PC-9 (cell line): ENCODE data around the gene SLC45A2. TPM values are rescaled to one million over a fixed set of nuclear protein-coding genes. Genes with fewer than 3 reads are reported as not detected.

Source experiments
- BruUV-seq: library from RNA; stranded (reverse); fragments of 400-500 nt; replicated peaks from 2 replicates; lab custom pipeline; 2021; lab: Mats Ljungman, UMichigan
- CTCF ChIA-PET: fragments of 300-600 bp; sonication (Branson Sonifier 250); formaldehyde crosslinking; loops from one replicate; lab custom pipeline; 2022; ENCODE audit warnings: antibody characterized with exemption; lab: Charles Lee
- POLR2A ChIA-PET: fragments of 300-600 bp; sonication (Branson Sonifier 250); formaldehyde crosslinking; loops from one replicate; lab custom pipeline; 2022; ENCODE audit warnings: antibody characterized with exemption; ENCODE audit not compliant: unreplicated experiment; lab: Charles Lee
- DNase-seq, 2 experiments: peaks; one replicate each; pipeline versions ENCODE4 v3.0.0 to v3.0.0-alpha.2; 2015 to 2022; ENCODE audit warnings: mixed read lengths in 1 of 2
- H2AFZ ChIP-seq: fragments of 200-600 bp; sonication (generic); 2 replicates; pipeline ENCODE4 v1.8.1; 2017; ENCODE audit warnings: antibody characterized with exemption
- H3F3A ChIP-seq: fragments of 200-600 bp; sonication (generic); 2 replicates; pipeline ENCODE4 v1.8.1; 2017; ENCODE audit warnings: antibody characterized with exemption, mild to moderate bottlenecking, low read depth; ENCODE audit not compliant: insufficient read depth
- H3K27ac ChIP-seq: fragments of 200-600 bp; sonication (generic); 2 replicates; pipeline ENCODE4 v1.6.1; 2016; ENCODE audit warnings: mixed run types
- H3K27me3 ChIP-seq: fragments of 200-600 bp; sonication (generic); 2 replicates; pipeline ENCODE4 v1.6.1; 2016; ENCODE audit warnings: low read depth, mixed run types; ENCODE audit not compliant: insufficient read depth
- H3K36me3 ChIP-seq: fragments of 200-600 bp; sonication (generic); 2 replicates; pipeline ENCODE4 v1.6.1; 2016; ENCODE audit warnings: low read depth, mixed run types
- H3K4me1 ChIP-seq: fragments of 200-600 bp; sonication (generic); replicated peaks from 2 replicates; pipeline ENCODE4 v1.6.1; 2016; ENCODE audit warnings: mixed run types; ENCODE audit not compliant: insufficient read depth
- H3K4me2 ChIP-seq: fragments of 200-600 bp; sonication (generic); 2 replicates; pipeline ENCODE4 v1.6.1; 2017; ENCODE audit warnings: mixed run types
- H3K4me3 ChIP-seq: fragments of 200-600 bp; sonication (generic); 2 replicates; pipeline ENCODE4 v1.6.1; 2016; ENCODE audit warnings: mixed run types
- H3K79me2 ChIP-seq: fragments of 200-600 bp; sonication (generic); 2 replicates; pipeline ENCODE4 v1.6.1; 2017; ENCODE audit warnings: low read depth, mixed run types
- H3K9me2 ChIP-seq: fragments of 200-600 bp; sonication (generic); 2 replicates; pipeline ENCODE4 v1.8.1; 2017; ENCODE audit warnings: mild to moderate bottlenecking; ENCODE audit not compliant: insufficient read depth
- H3K9me3 ChIP-seq: fragments of 200-600 bp; sonication (generic); 2 replicates; pipeline ENCODE4 v1.8.1; 2016; ENCODE audit warnings: low read depth; ENCODE audit not compliant: insufficient read depth
- H4K20me1 ChIP-seq: fragments of 200-600 bp; sonication (generic); 2 replicates; pipeline ENCODE4 v1.8.1; 2017; ENCODE audit not compliant: insufficient read depth
- CTCF ChIP-seq: fragments of 200-600 bp; sonication (generic); conservative IDR thresholded peaks from 2 replicates; pipeline ENCODE4 v1.6.1; 2017; ENCODE audit warnings: mixed run types, antibody characterized with exemption, mild to moderate bottlenecking, moderate library complexity
- EZH2 ChIP-seq: fragments of 200-600 bp; sonication (generic); IDR thresholded peaks from 2 replicates; pipeline ENCODE4 v1.8.0; 2017; ENCODE audit warnings: antibody characterized with exemption, low read depth
- intact Hi-C: fragments of 100-400 bp; cut with micrococcal nuclease; formaldehyde crosslinking; loops from one replicate; pipeline ENCODE4 v1.10.0; 2022; ENCODE audit not compliant: unreplicated experiment
- total RNA-seq: library from RNA; stranded (reverse); gene quantifications from 2 replicates; pipeline ENCODE4 v1.2.3, GENCODE V29; 2021

SLC45A2 gene
- total RNA-seq, 1 experiment from 2014 or later, result 0.33 TPM

DNA sequence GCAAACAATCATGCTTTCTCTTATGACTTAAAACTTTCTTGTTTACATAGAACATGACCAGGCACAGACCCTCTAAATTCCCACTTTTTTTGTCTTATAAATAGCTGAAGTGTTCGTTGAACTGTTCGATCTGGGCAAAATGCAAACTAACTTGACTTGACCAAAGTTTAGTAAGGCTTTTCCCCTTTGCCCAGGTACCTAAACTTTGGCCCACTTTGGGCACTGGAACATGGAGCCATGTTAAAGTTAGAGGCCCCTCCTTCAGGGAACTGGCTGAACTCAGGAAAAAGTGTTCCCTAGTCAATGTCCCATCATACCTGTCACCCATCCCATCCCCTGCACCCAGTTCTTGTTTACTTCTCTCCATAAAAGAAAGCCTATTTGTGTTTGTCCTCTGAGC, 32.8 kb upstream of the SLC45A2 start:
- Histone ChIP-seq H3K4me2 (no peak overlapping the region), H3F3A (no peaks in the 10 kb centered on the region), H3K4me1 (no peaks in the 10 kb centered on the region), H3K27ac (no peak overlapping the region), H3K27me3 (no peaks in the 10 kb centered on the region), H3K4me3 (no peak overlapping the region), H3K79me2 (no peaks in the 10 kb centered on the region), H3K9me2 (no peaks in the 10 kb centered on the region), H3K9me3 (no peaks in the 10 kb centered on the region), H2AFZ (no peak overlapping the region), H4K20me1 (no peaks in the 10 kb centered on the region), H3K36me3 (no peaks in the 10 kb centered on the region)
- no TSS peak for BruUV-seq
- DNase-seq, result no peak
- ChIA-PET CTCF (no interaction called here), POLR2A (no interaction called here)
- TF ChIP-seq CTCF (no peak), EZH2 (no peak)
- intact Hi-C loops, result no loop called here

DNA sequence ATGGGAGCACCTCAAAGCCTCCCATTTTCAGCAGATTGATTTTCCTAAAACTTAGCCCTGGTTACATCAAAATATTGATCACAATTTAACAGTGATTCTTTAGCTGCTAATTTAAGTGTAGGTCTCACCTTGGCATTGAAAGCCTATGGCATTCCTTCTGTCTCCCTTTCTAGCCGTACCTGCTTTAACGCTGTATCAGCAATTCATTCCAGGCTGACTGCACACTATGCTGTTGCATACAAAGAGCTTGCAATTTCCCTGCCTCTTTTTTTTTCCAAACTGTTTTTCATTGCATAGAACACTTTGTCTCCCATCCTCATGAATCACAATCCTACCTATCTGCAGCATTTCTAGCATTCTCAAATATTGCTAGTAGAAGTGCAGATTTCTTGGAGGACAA, 32.3 kb upstream of the SLC45A2 start:
- H3K36me3 ChIP-seq, result no peaks in the 10 kb centered on the region
- H3F3A ChIP-seq, result no peaks in the 10 kb centered on the region
- no peaks in the 10 kb centered on the region for H4K20me1 ChIP-seq
- no peak overlapping the region for H3K4me2 ChIP-seq
- ChIA-PET POLR2A (no interaction called here), CTCF (no interaction called here)
- intact Hi-C loops, result no loop called here
- no peaks in the 10 kb centered on the region for H3K9me2 ChIP-seq
- no peaks in the 10 kb centered on the region for H3K27me3 ChIP-seq
- no peak for TF ChIP-seq EZH2
- TF ChIP-seq CTCF, result no peak
- H2AFZ ChIP-seq, result no peak overlapping the region
- H3K4me3 ChIP-seq, result no peak overlapping the region
- no peak for DNase-seq
- H3K79me2 ChIP-seq, result no peaks in the 10 kb centered on the region
- H3K9me3 ChIP-seq, result no peaks in the 10 kb centered on the region
- no peak overlapping the region for H3K27ac ChIP-seq
- no TSS peak for BruUV-seq
- no peaks in the 10 kb centered on the region for H3K4me1 ChIP-seq

DNA sequence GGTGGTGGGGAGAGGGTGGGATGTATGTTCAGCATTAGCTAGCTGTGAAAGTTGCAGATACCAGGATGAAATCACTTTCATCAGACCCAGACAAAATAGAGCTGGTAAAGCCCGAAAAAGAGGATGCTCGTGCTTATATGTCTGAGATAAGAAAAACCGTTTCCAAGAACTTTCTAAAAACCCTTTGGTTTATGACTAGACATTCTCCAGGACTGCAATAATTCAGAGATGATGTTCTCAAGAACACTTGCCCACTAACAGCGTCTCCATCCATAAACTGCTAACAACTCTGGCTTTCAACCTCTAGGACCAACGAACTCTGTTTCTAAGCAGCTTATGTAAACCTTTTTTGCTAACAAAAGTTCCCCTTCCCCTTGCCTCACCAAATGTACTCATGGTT, 31.7 kb upstream of the SLC45A2 start:
- CTCF ChIA-PET, result no interaction called here
- Histone ChIP-seq H3K79me2 (no peaks in the 10 kb centered on the region), H3K4me2 (no peak overlapping the region), H3K4me3 (no peak overlapping the region), H3K36me3 (no peaks in the 10 kb centered on the region), H3K9me3 (no peaks in the 10 kb centered on the region), H4K20me1 (no peaks in the 10 kb centered on the region), H3K27me3 (no peaks in the 10 kb centered on the region), H3K9me2 (no peaks in the 10 kb centered on the region), H3K27ac (no peak overlapping the region), H3F3A (no peaks in the 10 kb centered on the region), H3K4me1 (no peaks in the 10 kb centered on the region), H2AFZ (no peak overlapping the region)
- POLR2A ChIA-PET, result no interaction called here
- intact Hi-C loops, result no loop called here
- no peak for DNase-seq
- BruUV-seq, result no TSS peak
- TF ChIP-seq CTCF, result no peak
- no peak for TF ChIP-seq EZH2
